ENCODE data around the gene NAGK. TPM values are rescaled to one million over a fixed set of nuclear protein-coding genes. Genes with fewer than 3 reads are reported as not detected.

NAGK gene
- total and polyA plus RNA-seq, 2 experiments from 2014 or later: 47.0 to 55.6 TPM

- H3K27me3 ChIP-seq (ENCODE audit: insufficient read depth): no peaks in the 10 kb centered on the region
- H3K4me3 ChIP-seq: no peak overlapping the region
- ATAC-seq (no peak), DNase-seq (ENCODE audit: low spot score) (no peak)
- no peak overlapping the region for H3K27ac ChIP-seq (ENCODE audit: low read depth)
- Mint-ChIP-seq H3K27ac (no peak overlapping the region; the same call in 1 of the 2 replicates), H3K4me3 (no peak overlapping the region), H3K4me1 (peaks cover 17% of the 10 kb centered on the region), H3K27me3 (ENCODE audit: insufficient read depth, low read depth, poor library complexity) (peaks cover 6% of the 10 kb centered on the region), H3K36me3 (ENCODE audit: low read depth) (peaks cover 35% of the 10 kb centered on the region), H3K9me3 (no peaks in the 10 kb centered on the region)
- no peak overlapping the region for H3K4me2 ChIP-seq
- H3F3A ChIP-seq (replicated peaks; ENCODE audit: low read depth): 0 out of 2 replicates have a peak, but pooled peaks cover 3% of the 10 kb centered on the region
- no peak overlapping the region for H2AFZ ChIP-seq
- H3K4me1 ChIP-seq (ENCODE audit: insufficient read depth): peaks cover 13% of the 10 kb centered on the region
- peaks cover 7% of the 10 kb centered on the region; the same call in 1 of the 2 replicates for H4K20me1 ChIP-seq (replicated peaks; ENCODE audit: insufficient read depth)
- TF ChIP-seq POLR2AphosphoS5 (IDR thresholded peaks at IDR 0.05; ENCODE audit: low read depth) (no peak), CTCF (conservative IDR thresholded peaks at IDR 0.05; ENCODE audit: low read depth in 2 of 2) (no peak), CREB1 (CRISPR knock-in tag; IDR thresholded peaks at IDR 0.05; ENCODE audit: low read depth) (no peak), EZH2phosphoT487 (IDR thresholded peaks at IDR 0.05; ENCODE audit: unreplicated experiment) (no peak), ZNF331 (CRISPR knock-in tag; IDR thresholded peaks at IDR 0.05; ENCODE audit: low read depth) (no peak), REST (IDR thresholded peaks at IDR 0.05; ENCODE audit: unreplicated experiment) (no peak), ZNF462 (CRISPR knock-in tag; IDR thresholded peaks at IDR 0.05) (no peak), EZH2 (IDR thresholded peaks at IDR 0.05; ENCODE audit: low read depth, unreplicated experiment) (no peak)
- TF ChIP-seq, protein P1, sequence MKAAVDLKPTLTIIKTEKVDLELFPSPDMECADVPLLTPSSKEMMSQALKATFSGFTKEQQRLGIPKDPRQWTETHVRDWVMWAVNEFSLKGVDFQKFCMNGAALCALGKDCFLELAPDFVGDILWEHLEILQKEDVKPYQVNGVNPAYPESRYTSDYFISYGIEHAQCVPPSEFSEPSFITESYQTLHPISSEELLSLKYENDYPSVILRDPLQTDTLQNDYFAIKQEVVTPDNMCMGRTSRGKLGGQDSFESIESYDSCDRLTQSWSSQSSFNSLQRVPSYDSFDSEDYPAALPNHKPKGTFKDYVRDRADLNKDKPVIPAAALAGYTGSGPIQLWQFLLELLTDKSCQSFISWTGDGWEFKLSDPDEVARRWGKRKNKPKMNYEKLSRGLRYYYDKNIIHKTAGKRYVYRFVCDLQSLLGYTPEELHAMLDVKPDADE (IDR thresholded peaks at IDR 0.05): no peak
- no peaks in the 10 kb centered on the region; the same call in 1 of the 2 replicates for H3K36me3 ChIP-seq (ENCODE audit: insufficient read depth)
- H3K79me2 ChIP-seq (replicated peaks; ENCODE audit: insufficient read depth): peaks cover 19% of the 10 kb centered on the region
- no peaks in the 10 kb centered on the region for H3K9me2 ChIP-seq (ENCODE audit: insufficient read depth)
These were observed 5.0 kb downstream of the NAGK start for GRCh38 chr2:71073475-71073874.

Measured in GM23338 (cell line).